H1 (cell line): ENCODE data around the gene BRMS1. TPM values are rescaled to one million over a fixed set of nuclear protein-coding genes. Genes with fewer than 3 reads are reported as not detected.

Experiments used
- CTCF ChIA-PET: fragments of 300-600 bp; sonication (Branson Sonifier 250); formaldehyde crosslinking; loops from one replicate; lab custom pipeline; 2021; ENCODE audit not compliant: partially characterized antibody; lab: Charles Lee
- POLR2A ChIA-PET: fragments of 300-600 bp; sonication (Branson Sonifier 250); formaldehyde crosslinking; loops from one replicate; lab custom pipeline; 2021; ENCODE audit warnings: inconsistent platforms; ENCODE audit not compliant: partially characterized antibody; lab: Charles Lee
- DNase-seq, 2 experiments: peaks; one replicate each; pipeline versions ENCODE4 v3.0.0 to v3.0.0-alpha.2; 2010 to 2022; ENCODE audit warnings: low spot score in 2 of 2, low read depth in 1 of 2, mixed read lengths in 1 of 2
- FAIRE-seq: peaks from 2 replicates; lab custom pipeline; 2011; peaks lifted over from hg19 to GRCh38; lab: Jason Lieb, UNC
- H2AFZ ChIP-seq: 2 replicates; pipeline ENCODE4 v1.8.1; 2012; ENCODE audit warnings: low read length, inconsistent platforms
- H2AK5ac ChIP-seq: 2 replicates; pipeline ENCODE4 v1.6.1; 2013; ENCODE audit warnings: low read depth, low read length
- H2BK120ac ChIP-seq: replicated peaks from 2 replicates; pipeline ENCODE3; 2013; ENCODE audit warnings: low read depth, low read length, inconsistent platforms
- H2BK12ac ChIP-seq: 2 replicates; pipeline ENCODE4 v1.6.1; 2013; ENCODE audit warnings: low read depth, low read length
- H2BK15ac ChIP-seq: 2 replicates; pipeline ENCODE4 v1.6.1; 2013; ENCODE audit warnings: low read length
- H2BK20ac ChIP-seq: 2 replicates; pipeline ENCODE4 v1.6.1; 2013; ENCODE audit warnings: low read length
- H2BK5ac ChIP-seq: 2 replicates; pipeline ENCODE4 v1.6.1; 2013; ENCODE audit warnings: low read depth, low read length
- H3K14ac ChIP-seq: 2 replicates; pipeline ENCODE4 v1.6.1; 2013; ENCODE audit warnings: inconsistent platforms; ENCODE audit not compliant: insufficient read length
- H3K18ac ChIP-seq: 2 replicates; pipeline ENCODE4 v1.6.1; 2013; ENCODE audit warnings: low read length; ENCODE audit errors: extremely low read depth
- H3K23ac ChIP-seq: 2 replicates; pipeline ENCODE4 v1.6.1; 2013; ENCODE audit warnings: inconsistent platforms; ENCODE audit not compliant: insufficient read length
- H3K23me2 ChIP-seq: 2 replicates; pipeline ENCODE4 v1.6.1; 2013; ENCODE audit warnings: low read depth, low read length
- H3K27ac ChIP-seq: 2 replicates; pipeline ENCODE4 v1.6.1; 2011; ENCODE audit warnings: low read depth, low read length, inconsistent platforms
- H3K27me3 ChIP-seq, 4 experiments: replicated peaks in 1 of 4; 1 replicate in 1 of 4; 2 replicates in 3 of 4; pipeline versions ENCODE4 v1.6.1 to v1.8.1; 2011 to 2013; ENCODE audit warnings: low read length in 3 of 4, mild to moderate bottlenecking in 3 of 4, inconsistent platforms in 2 of 4, mixed read lengths in 2 of 4, moderate library complexity in 1 of 4; ENCODE audit not compliant: control insufficient read depth in 3 of 4, insufficient read depth in 3 of 4; ENCODE audit errors: extremely low read depth in 1 of 4
- H3K36me3 ChIP-seq, 4 experiments: 2 replicates each; pipeline versions ENCODE4 v1.6.1 to v1.8.1; 2011 to 2013; ENCODE audit warnings: mild to moderate bottlenecking in 4 of 4, low read length in 3 of 4, moderate library complexity in 2 of 4, control low read depth in 1 of 4, inconsistent platforms in 1 of 4; ENCODE audit not compliant: insufficient read depth in 4 of 4, control insufficient read depth in 2 of 4
- H3K4ac ChIP-seq: replicated peaks from 2 replicates; pipeline ENCODE3; 2013; ENCODE audit warnings: low read length, low read depth, mixed read lengths, inconsistent platforms; ENCODE audit not compliant: insufficient read length
- H3K4me1 ChIP-seq, 4 experiments: replicated peaks in 1 of 4; 1 replicate in 1 of 4; 2 replicates in 3 of 4; pipeline versions ENCODE4 v1.6.1 to v1.8.1; 2011 to 2013; ENCODE audit warnings: low read length in 3 of 4, inconsistent platforms in 2 of 4, mixed read lengths in 1 of 4; ENCODE audit not compliant: insufficient read depth in 4 of 4, control insufficient read depth in 3 of 4
- H3K4me2 ChIP-seq, 2 experiments: 2 replicates each; pipeline versions ENCODE4 v1.6.1 to v1.8.1; 2011 to 2013; ENCODE audit warnings: low read depth in 2 of 2, low read length in 2 of 2, control low read depth in 1 of 2, inconsistent platforms in 1 of 2, mild to moderate bottlenecking in 1 of 2; ENCODE audit not compliant: insufficient read depth in 1 of 2
- H3K4me3 ChIP-seq, 4 experiments: fragments of 200-600, 300-600 bp in 1 of 4; sonication (generic), shearing (Covaris generic), sonication (Bioruptor Twin) in 1 of 4; 2 replicates each; pipeline versions ENCODE4 v1.5.1 to v1.8.1; 2011 to 2016; ENCODE audit warnings: low read length in 4 of 4, low read depth in 3 of 4, control low read depth in 2 of 4, inconsistent platforms in 2 of 4, mild to moderate bottlenecking in 2 of 4, mixed read lengths in 1 of 4, moderate library complexity in 1 of 4; ENCODE audit not compliant: insufficient read depth in 2 of 4; ENCODE audit errors: extremely low read depth in 1 of 4
- H3K56ac ChIP-seq: replicated peaks from 2 replicates; pipeline ENCODE3; 2013; ENCODE audit warnings: low read depth, mild to moderate bottlenecking, mixed read lengths, low read length, inconsistent platforms; ENCODE audit not compliant: insufficient read length
- H3K79me1 ChIP-seq: 2 replicates; pipeline ENCODE4 v1.6.1; 2013; ENCODE audit warnings: low read depth, low read length, control low read depth
- H3K79me2 ChIP-seq, 2 experiments: 2 replicates each; pipeline versions ENCODE4 v1.6.1 to v1.8.1; 2012 to 2013; ENCODE audit warnings: low read length in 2 of 2, mild to moderate bottlenecking in 2 of 2, inconsistent platforms in 1 of 2; ENCODE audit not compliant: insufficient read depth in 2 of 2, control insufficient read depth in 1 of 2
- H3K9ac ChIP-seq, 4 experiments: replicated peaks in 1 of 4; 1 replicate in 1 of 4; 2 replicates in 3 of 4; pipeline versions ENCODE4 v1.6.1 to v1.8.1; 2011 to 2013; ENCODE audit warnings: low read depth in 3 of 4, low read length in 3 of 4, control low read depth in 2 of 4, mild to moderate bottlenecking in 2 of 4, moderate library complexity in 2 of 4, inconsistent platforms in 1 of 4; ENCODE audit errors: extremely low read depth in 1 of 4
- H3K9me3 ChIP-seq, 2 experiments: 2 replicates each; pipeline versions ENCODE4 v1.6.1 to v1.8.1; 2012 to 2013; ENCODE audit warnings: mild to moderate bottlenecking in 2 of 2, moderate library complexity in 2 of 2, control low read depth in 1 of 2, inconsistent platforms in 1 of 2, low read depth in 1 of 2, low read length in 1 of 2, mixed read lengths in 1 of 2; ENCODE audit not compliant: insufficient read depth in 2 of 2
- H4K20me1 ChIP-seq, 2 experiments: replicated peaks in 1 of 2; 2 replicates each; pipeline versions ENCODE3 to v1.8.1; 2011 to 2013; ENCODE audit warnings: inconsistent platforms in 2 of 2, low read length in 2 of 2, mild to moderate bottlenecking in 1 of 2; ENCODE audit not compliant: insufficient read depth in 2 of 2, control insufficient read depth in 1 of 2
- H4K5ac ChIP-seq: 2 replicates; pipeline ENCODE4 v1.6.1; 2013; ENCODE audit warnings: low read length, low read depth, mixed read lengths, inconsistent platforms; ENCODE audit not compliant: insufficient read length
- H4K8ac ChIP-seq: 2 replicates; pipeline ENCODE4 v1.8.0; 2013; ENCODE audit warnings: mild to moderate bottlenecking, moderate library complexity, low read length, inconsistent platforms; ENCODE audit not compliant: insufficient read depth; ENCODE audit errors: extremely low read depth
- H4K91ac ChIP-seq: replicated peaks from 2 replicates; pipeline ENCODE3; 2013; ENCODE audit warnings: low read length, mixed read lengths, inconsistent platforms; ENCODE audit not compliant: insufficient read length
- CHD2 ChIP-seq: IDR thresholded peaks from 2 replicates; pipeline ENCODE4 v1.6.1; 2012; ENCODE audit warnings: low read length, improper control_type of control experiment
- CTBP2 ChIP-seq: IDR thresholded peaks from 2 replicates; pipeline ENCODE4 v1.7.0; 2011; ENCODE audit warnings: borderline replicate concordance, mild to moderate bottlenecking, moderate library complexity, mixed read lengths, low read length; ENCODE audit not compliant: insufficient read depth, insufficient read length
- EP300 ChIP-seq, 2 experiments: IDR thresholded peaks; 1 replicate in 1 of 2; 2 replicates in 1 of 2; pipeline ENCODE4 v1.6.1; 2011 to 2012; ENCODE audit warnings: low read depth in 2 of 2, low read length in 2 of 2, mild to moderate bottlenecking in 2 of 2, borderline replicate concordance in 1 of 2, inconsistent platforms in 1 of 2, moderate library complexity in 1 of 2
- POLR2AphosphoS5 ChIP-seq: IDR thresholded peaks from 2 replicates; pipeline ENCODE4 v1.6.1; 2011; ENCODE audit warnings: low read depth, low read length
- RNF2 ChIP-seq: fragments of 200-900, 300-1000 bp; sonication (generic); IDR thresholded peaks from 2 replicates; pipeline ENCODE4 v1.7.1; 2016; ENCODE audit warnings: borderline replicate concordance, low read depth, mild to moderate bottlenecking, antibody characterized with exemption, low read length; ENCODE audit not compliant: poor library complexity, severe bottlenecking; ENCODE audit errors: missing control alignments
- SAP30 ChIP-seq: fragments of 300-600 bp; sonication (generic); IDR thresholded peaks from 2 replicates; pipeline ENCODE4 v1.7.1; 2012; ENCODE audit warnings: low read length, moderate library complexity, mild to moderate bottlenecking, inconsistent platforms; ENCODE audit not compliant: insufficient read depth, insufficient replicate concordance
- SIN3A ChIP-seq, 2 experiments: IDR thresholded peaks in 1 of 2; conservative IDR thresholded peaks in 1 of 2; 2 replicates each; pipeline ENCODE4 v1.6.1; 2011 to 2012; ENCODE audit warnings: low read length in 2 of 2, improper control_type of control experiment in 1 of 2, low read depth in 1 of 2, mild to moderate bottlenecking in 1 of 2
- SP2 ChIP-seq: IDR thresholded peaks from 2 replicates; pipeline ENCODE4 v1.6.1; 2012; ENCODE audit warnings: mild to moderate bottlenecking, low read length, inconsistent platforms
- SUZ12 ChIP-seq: fragments of 200-600 bp; sonication (generic); IDR thresholded peaks from 2 replicates; pipeline ENCODE4 v1.6.1; 2012; ENCODE audit warnings: mild to moderate bottlenecking, inconsistent platforms, low read length, moderate library complexity, mixed read lengths
- TAF1 ChIP-seq: IDR thresholded peaks from 2 replicates; pipeline ENCODE4 v1.6.1; 2011; ENCODE audit warnings: mild to moderate bottlenecking, low read depth, low read length
- WGBS, 2 experiments: shearing (Covaris generic) in 1 of 2; methylation state at CpG; one replicate each; pipeline versions ENCODE4 v1.1.6 to v1.1.7; 2013 to 2015; ENCODE audit warnings: low lambda C conversion rate in 2 of 2, mixed read lengths in 2 of 2, inconsistent platforms in 1 of 2, low coverage in 1 of 2, missing lambda C conversion rate in 1 of 2; ENCODE audit not compliant: insufficient replicate concordance in 2 of 2, insufficient coverage in 1 of 2, insufficient read length in 1 of 2; ENCODE audit errors: extremely low coverage in 1 of 2, missing lambda C conversion rate in 1 of 2; 5-methylcytosine and 5-hydroxymethylcytosine counted together
- polyA plus RNA-seq, 7 experiments: library from polyadenylated mRNA; depleted of rRNA in 3 of 7; stranded (reverse) in 5 of 7; unstranded in 2 of 7; fragments of >200 nt in 5 of 7; fragments of 200-250 nt in 2 of 7; gene quantifications; 1 replicate in 5 of 7; 2 replicates in 1 of 7; 4 replicates in 1 of 7; pipeline versions ENCODE4 v1.2.1 to v1.2.3, GENCODE V29; 2011 to 2013; ENCODE audit warnings: missing spikeins in 2 of 7, mixed read lengths in 2 of 7
- total RNA-seq: library from RNA; stranded (reverse); fragmentation: NEBNext Ultra II Directional; extraction: Animal tissue kit (Norgen Biotek cat#: 25700); gene quantifications from 2 replicates; pipeline ENCODE4 v1.2.1, GENCODE V29; 2021

BRMS1 gene
- total and polyA plus RNA-seq, 2 of the 8 experiments (the other 6 are each of a cell fraction or from before 2014, with no cell fraction given): 39.2 to 46.1 TPM

DNA sequence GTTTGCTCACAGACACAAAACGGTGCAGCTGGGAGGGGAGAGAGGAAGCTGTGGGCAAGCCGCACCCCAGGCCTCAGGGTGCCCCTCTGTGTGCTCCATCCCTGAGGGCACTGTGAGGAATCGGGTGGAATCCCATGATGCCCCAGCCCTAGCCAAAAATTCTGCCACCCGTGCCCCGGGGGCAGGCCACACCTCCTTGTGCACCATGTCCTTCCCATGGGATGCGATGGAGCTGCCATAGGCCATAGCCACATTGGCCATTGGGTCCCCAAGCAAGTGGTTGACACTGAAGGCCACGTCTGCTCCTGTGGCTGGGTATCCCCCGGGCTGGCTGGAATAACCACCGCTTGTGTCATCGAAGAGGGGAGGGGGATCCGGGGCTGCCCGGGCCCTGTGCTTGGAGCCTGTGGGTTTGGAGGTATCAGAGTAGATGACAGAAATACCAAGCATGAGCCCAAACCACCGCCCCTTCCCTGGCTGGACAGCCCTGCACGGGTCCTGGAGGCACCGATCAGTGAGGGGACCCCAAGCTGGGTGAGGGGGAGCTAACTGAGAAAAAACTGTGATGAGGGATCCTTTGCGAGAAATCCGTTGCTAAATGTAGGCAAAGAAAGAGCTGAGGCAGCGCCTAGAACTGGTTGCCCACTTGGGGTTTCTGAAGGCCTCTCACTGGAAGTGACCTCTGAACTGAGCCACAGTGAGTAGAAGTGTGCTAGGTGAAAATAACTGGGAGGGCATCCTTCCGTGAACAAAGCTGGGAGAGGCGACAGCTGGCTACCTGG, 56.8 kb downstream of the BRMS1 start:
- Histone ChIP-seq H3K56ac (no peak overlapping the region), H4K8ac (peak overlapping the region; percentile 88; the same call in 1 of the 2 replicates), H4K20me1 (peaks cover 8 to 13% of the 10 kb centered on the region in 2 experiments), H2AFZ (no peak overlapping the region), H3K4ac (no peak overlapping the region), H3K9me3 (no peaks in the 10 kb centered on the region), H3K14ac (no peak overlapping the region), H3K23me2 (peaks cover 12% of the 10 kb centered on the region; the same call in 1 of the 2 replicates), H3K79me1 (peaks cover 6% of the 10 kb centered on the region), H2AK5ac (no peak overlapping the region), H3K18ac (no peak overlapping the region), H2BK20ac (no peak overlapping the region), H3K4me1 (peaks cover 0 to 24% (median 6%) of the 10 kb centered on the region in 4 experiments; a peak in 5 of 7 replicates), H2BK12ac (no peak overlapping the region), H3K27ac (no peak overlapping the region), H2BK120ac (no peak overlapping the region), H3K36me3 (peaks cover 0 to 2% (median 0%) of the 10 kb centered on the region in 4 experiments; a peak in 1 of 8 replicates), H4K91ac (no peak overlapping the region), H4K5ac (no peak overlapping the region), H3K4me3 (peak overlapping the region; percentile 76 to 94 (median 92)), H2BK15ac (no peak overlapping the region), H3K79me2 (peaks cover 0 to 9% of the 10 kb centered on the region in 2 experiments; a peak in 1 of 4 replicates), H3K27me3 (peaks cover 2 to 24% (median 18%) of the 10 kb centered on the region in 4 experiments), H3K4me2 (peak overlapping the region; percentile 74 to 93), H3K9ac (peak overlapping the region in 3 of 4 experiments; percentile 39 to 82 (median 80); a peak in 6 of 7 replicates), H2BK5ac (no peak overlapping the region), H3K23ac (no peak overlapping the region)
- ChIA-PET CTCF (interaction anchor here (1.2 to 6.9 kb wide), 14 partner anchors 11 to 219 kb away, joined by 3 to 57 read pairs (median 4); partner anchors contain the start of genes CNIH2, RAB1B and RIN1), POLR2A (interaction anchor here (0.8 to 4.5 kb wide), 16 partner anchors 8 to 238 kb away, joined by 3 to 29 read pairs (median 7); partner anchors contain the start of genes BRMS1, CD248, CNIH2 and RAB1B)
- DNase-seq (peak in 1 of 2 experiments; percentile 47), FAIRE-seq (no peak)
- 56% methylated on average over 20 of the region's 20 CpGs; no CpG with 5 or more reads in 1 of the 2 experiments for WGBS, 2 experiments
- TF ChIP-seq SAP30 (no peak), SIN3A (conservative IDR thresholded peaks at IDR 0.05 in 1 of 2, IDR thresholded peaks at IDR 0.05 in 1 of 2; ENCODE audit: low read depth in 1 of 2, low read length in 2 of 2) (no peak), CHD2 (no peak), RNF2 (no peak), POLR2AphosphoS5 (no peak), SUZ12 (no peak), CTBP2 (no peak), TAF1 (no peak), EP300 (IDR thresholded peaks at IDR 0.05; ENCODE audit: borderline replicate concordance in 1 of 2, low read depth in 2 of 2, low read length in 2 of 2) (no peak), SP2 (no peak)
